Measurements from ENCODE around the gene EME1.

The EME1 gene

DNA sequence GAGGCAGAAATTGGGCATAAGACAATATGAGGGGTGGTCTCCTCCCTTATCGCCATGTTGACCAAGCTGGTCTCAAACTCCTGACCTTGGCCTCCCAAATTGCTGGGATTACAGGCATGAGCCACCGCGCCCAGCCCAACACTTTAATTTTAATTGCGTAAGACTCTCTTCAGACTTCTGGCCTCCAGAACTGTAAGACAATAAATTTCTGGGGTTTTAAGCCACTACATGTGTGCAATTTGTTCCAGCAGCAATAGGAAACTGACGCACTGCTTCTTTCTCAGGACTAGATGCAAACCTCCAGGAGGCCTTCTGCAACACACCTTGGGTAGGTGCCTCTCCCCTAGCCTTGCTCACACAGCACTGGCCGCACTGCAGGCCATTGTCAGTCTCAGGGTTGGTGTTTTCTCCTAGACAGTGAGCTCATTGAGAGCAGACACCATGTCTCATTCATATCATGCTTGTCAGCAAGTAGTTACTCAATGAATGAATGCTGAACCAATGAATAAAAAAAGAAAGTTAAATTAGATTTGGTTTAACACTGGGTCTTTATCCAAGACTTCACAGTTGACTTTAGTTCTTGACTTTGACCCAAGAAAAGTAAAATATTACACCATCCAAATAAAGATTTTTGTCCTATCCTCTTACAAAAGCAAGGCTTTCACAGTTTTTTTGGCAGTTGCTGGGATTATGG, 47.5 kb downstream of the EME1 start:
- H3K36me3 ChIP-seq (ENCODE audit: insufficient read depth, low read length) = no peaks in the 10 kb centered on the region
- no peaks in the 10 kb centered on the region for H4K20me1 ChIP-seq (ENCODE audit: insufficient read depth, low read length)
- no peaks in the 10 kb centered on the region for H3K27me3 ChIP-seq (ENCODE audit: insufficient read depth, low read length, poor library complexity)
- H3K9ac ChIP-seq (ENCODE audit: low read depth, low read length) = peak overlapping the region; percentile 57
- H3K9me3 ChIP-seq (ENCODE audit: insufficient read depth, low read length, severe bottlenecking) = peaks cover 4% of the 10 kb centered on the region
- H3K79me2 ChIP-seq (ENCODE audit: insufficient read depth, low read length) = peaks cover 7% of the 10 kb centered on the region
- H3K27ac ChIP-seq (ENCODE audit: low read length) = peak overlapping the region; percentile 85
- DNase-seq (no peak), ATAC-seq (ENCODE audit: insufficient read depth, low read depth) (no peak)
- peak overlapping the region; percentile 70 for H3K4me2 ChIP-seq (ENCODE audit: insufficient read depth, low read length)
- peaks cover 53% of the 10 kb centered on the region for H3K4me1 ChIP-seq (ENCODE audit: insufficient read depth, low read length)
- peak overlapping the region; percentile 18 to 54; a peak in 3 of 4 replicates for H3K4me3 ChIP-seq (ENCODE audit: low read depth in 1 of 2, low read length in 2 of 2)
- no peak for TF ChIP-seq EZH2 (IDR thresholded peaks at IDR 0.05; ENCODE audit: borderline replicate concordance, low read depth, low read length, severe bottlenecking)
- TF ChIP-seq, protein P1, sequence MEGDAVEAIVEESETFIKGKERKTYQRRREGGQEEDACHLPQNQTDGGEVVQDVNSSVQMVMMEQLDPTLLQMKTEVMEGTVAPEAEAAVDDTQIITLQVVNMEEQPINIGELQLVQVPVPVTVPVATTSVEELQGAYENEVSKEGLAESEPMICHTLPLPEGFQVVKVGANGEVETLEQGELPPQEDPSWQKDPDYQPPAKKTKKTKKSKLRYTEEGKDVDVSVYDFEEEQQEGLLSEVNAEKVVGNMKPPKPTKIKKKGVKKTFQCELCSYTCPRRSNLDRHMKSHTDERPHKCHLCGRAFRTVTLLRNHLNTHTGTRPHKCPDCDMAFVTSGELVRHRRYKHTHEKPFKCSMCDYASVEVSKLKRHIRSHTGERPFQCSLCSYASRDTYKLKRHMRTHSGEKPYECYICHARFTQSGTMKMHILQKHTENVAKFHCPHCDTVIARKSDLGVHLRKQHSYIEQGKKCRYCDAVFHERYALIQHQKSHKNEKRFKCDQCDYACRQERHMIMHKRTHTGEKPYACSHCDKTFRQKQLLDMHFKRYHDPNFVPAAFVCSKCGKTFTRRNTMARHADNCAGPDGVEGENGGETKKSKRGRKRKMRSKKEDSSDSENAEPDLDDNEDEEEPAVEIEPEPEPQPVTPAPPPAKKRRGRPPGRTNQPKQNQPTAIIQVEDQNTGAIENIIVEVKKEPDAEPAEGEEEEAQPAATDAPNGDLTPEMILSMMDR (IDR thresholded peaks at IDR 0.05; ENCODE audit: borderline replicate concordance, extremely low read depth, low read length, poor library complexity, severe bottlenecking) = no peak
- H2AFZ ChIP-seq (ENCODE audit: low read depth, low read length) = peak overlapping the region; percentile 80

DNA sequence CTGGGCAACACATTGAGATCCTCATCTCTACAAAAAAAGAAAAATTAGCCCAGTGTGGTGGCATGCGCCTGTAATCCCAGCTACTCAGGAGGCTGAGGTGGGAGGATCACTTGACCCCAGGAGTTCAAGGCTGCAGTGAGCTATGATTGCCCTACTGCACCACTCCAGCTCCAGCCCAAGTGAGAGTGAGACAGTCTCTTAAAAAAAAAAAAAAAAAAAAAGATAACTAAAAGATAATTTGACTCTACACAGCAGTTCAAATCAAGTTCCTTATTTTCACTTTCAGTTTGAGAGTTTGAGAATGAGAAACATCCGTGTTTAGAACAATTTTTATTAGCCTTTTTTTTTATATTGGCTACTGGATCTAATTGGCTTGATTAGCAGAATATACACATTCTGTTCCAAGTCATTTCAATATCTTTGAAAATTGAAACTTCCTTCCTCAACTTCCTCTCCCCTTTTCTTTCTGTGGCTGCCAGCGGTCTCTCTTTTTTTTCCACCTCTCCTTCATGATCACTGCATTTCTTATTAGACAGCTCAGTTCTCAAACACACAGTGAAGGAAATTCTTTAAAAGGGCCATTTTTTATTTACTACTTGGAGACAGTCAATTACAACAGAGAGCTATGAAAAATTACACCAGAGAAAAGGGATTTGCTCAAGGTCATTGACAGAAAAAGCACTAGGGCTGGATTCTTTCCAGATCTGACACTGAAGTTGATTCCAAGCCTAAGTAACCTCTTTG, 48.5 kb downstream of the EME1 start:
- H3K9ac ChIP-seq (ENCODE audit: low read depth, low read length) = peak overlapping the region; percentile 57
- H3K36me3 ChIP-seq (ENCODE audit: insufficient read depth, low read length) = no peaks in the 10 kb centered on the region
- H4K20me1 ChIP-seq (ENCODE audit: insufficient read depth, low read length) = no peaks in the 10 kb centered on the region
- H2AFZ ChIP-seq (ENCODE audit: low read depth, low read length) = peak overlapping the region; percentile 80
- peaks cover 14% of the 10 kb centered on the region for H3K79me2 ChIP-seq (ENCODE audit: insufficient read depth, low read length)
- H3K27me3 ChIP-seq (ENCODE audit: insufficient read depth, low read length, poor library complexity) = no peaks in the 10 kb centered on the region
- peak overlapping the region; percentile 70 for H3K4me2 ChIP-seq (ENCODE audit: insufficient read depth, low read length)
- DNase-seq (peak; percentile 42), ATAC-seq (ENCODE audit: insufficient read depth, low read depth) (peak; percentile 37; the same call in 2 of the 3 replicates)
- H3K4me1 ChIP-seq (ENCODE audit: insufficient read depth, low read length) = peaks cover 57% of the 10 kb centered on the region
- peak overlapping the region; percentile 18 to 54; a peak in 3 of 4 replicates for H3K4me3 ChIP-seq (ENCODE audit: low read depth in 1 of 2, low read length in 2 of 2)
- H3K27ac ChIP-seq (ENCODE audit: low read length) = peak overlapping the region; percentile 85
- TF ChIP-seq EZH2 (IDR thresholded peaks at IDR 0.05; ENCODE audit: borderline replicate concordance, low read depth, low read length, severe bottlenecking) = no peak
- TF ChIP-seq, protein P1 (IDR thresholded peaks at IDR 0.05; ENCODE audit: borderline replicate concordance, extremely low read depth, low read length, poor library complexity, severe bottlenecking) = no peak
- peaks cover 4% of the 10 kb centered on the region for H3K9me3 ChIP-seq (ENCODE audit: insufficient read depth, low read length, severe bottlenecking)

DNA sequence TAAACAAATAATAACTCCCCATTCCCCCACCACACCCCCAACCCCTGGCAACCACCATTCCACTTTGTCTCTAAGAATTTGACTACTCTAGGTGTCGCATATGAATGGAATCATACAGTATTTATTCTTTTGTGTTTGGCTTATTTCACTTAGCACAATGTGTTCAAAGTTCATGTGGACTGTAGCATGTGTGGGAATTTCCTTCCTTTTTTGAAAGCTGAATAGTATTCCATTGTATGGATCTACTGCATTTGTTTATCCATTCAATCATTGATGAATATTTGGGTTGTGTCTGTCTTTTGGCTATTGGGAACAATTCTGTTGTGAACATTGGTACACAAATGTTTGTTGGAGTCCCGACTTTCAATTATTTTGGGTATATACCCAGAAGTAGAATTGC, 49.7 kb downstream of the EME1 start:
- H3K4me3 ChIP-seq (ENCODE audit: low read depth in 1 of 2, low read length in 2 of 2) = no peak overlapping the region
- H3K27ac ChIP-seq (ENCODE audit: low read length) = 0 out of 2 replicates have a peak overlapping the region, but pooled peaks have one; percentile 31
- no peaks in the 10 kb centered on the region for H3K27me3 ChIP-seq (ENCODE audit: insufficient read depth, low read length, poor library complexity)
- peaks cover 4% of the 10 kb centered on the region for H3K9me3 ChIP-seq (ENCODE audit: insufficient read depth, low read length, severe bottlenecking)
- H3K9ac ChIP-seq (ENCODE audit: low read depth, low read length) = no peak overlapping the region
- 0 out of 2 replicates have a peak, but pooled peaks cover under 1% of the 10 kb centered on the region for H4K20me1 ChIP-seq (ENCODE audit: insufficient read depth, low read length)
- peaks cover 26% of the 10 kb centered on the region for H3K79me2 ChIP-seq (ENCODE audit: insufficient read depth, low read length)
- peaks cover 69% of the 10 kb centered on the region for H3K4me1 ChIP-seq (ENCODE audit: insufficient read depth, low read length)
- H3K4me2 ChIP-seq (ENCODE audit: insufficient read depth, low read length) = no peak overlapping the region
- DNase-seq (no peak), ATAC-seq (ENCODE audit: insufficient read depth, low read depth) (no peak)
- no peaks in the 10 kb centered on the region for H3K36me3 ChIP-seq (ENCODE audit: insufficient read depth, low read length)
- TF ChIP-seq, protein P1 (IDR thresholded peaks at IDR 0.05; ENCODE audit: borderline replicate concordance, extremely low read depth, low read length, poor library complexity, severe bottlenecking) = no peak
- no peak for TF ChIP-seq EZH2 (IDR thresholded peaks at IDR 0.05; ENCODE audit: borderline replicate concordance, low read depth, low read length, severe bottlenecking)
- H2AFZ ChIP-seq (ENCODE audit: low read depth, low read length) = no peak overlapping the region

All from DND-41 (cell line).